GM12892 (cell line): ENCODE data around the gene ERGIC1.

Source experiments
- POLR2A ChIP-seq: IDR thresholded peaks from 2 replicates; pipeline ENCODE4 v1.6.1; 2011; ENCODE audit warnings: low read depth, low read length, control low read depth
- POLR2AphosphoS5 ChIP-seq: IDR thresholded peaks from 2 replicates; pipeline ENCODE4 v1.6.1; 2011; ENCODE audit warnings: low read depth, low read length, control low read depth
- TAF1 ChIP-seq: IDR thresholded peaks from 2 replicates; pipeline ENCODE4 v1.6.1; 2011; ENCODE audit warnings: low read depth, mild to moderate bottlenecking, control low read depth, low read length, borderline replicate concordance

- TF ChIP-seq TAF1 (no peak), POLR2A (no peak), POLR2AphosphoS5 (no peak)
Observed at GRCh38 chr5:172815631-172816030, 18.4 kb upstream of the ERGIC1 start.
